Spleen (tissue), 11 donors: ENCODE measurements around the gene LTBP2. TPM values are rescaled to one million over a fixed set of nuclear protein-coding genes. Genes with fewer than 3 reads are reported as not detected.
A peak's percentile ranks its signal among the peaks of the same experiment; 100 is the strongest.

Experiments used
- DNase-seq: peaks from one replicate; pipeline ENCODE4 v3.0.0-alpha.2; 2020
- H3K27ac ChIP-seq, 8 donors: fragments of 200-600 bp; sonication (generic) in 7 of 8; 1 replicate in 4 of 8; 2 replicates in 4 of 8; pipeline versions ENCODE4 v1.5.0 to v1.8.0; 2016 to 2021; ENCODE audit warnings: inconsistent platforms in 4 of 8, mild to moderate bottlenecking in 4 of 8, moderate library complexity in 1 of 8
- H3K27me3 ChIP-seq, 7 donors: fragments of 200-600 bp; sonication (generic) in 6 of 7; replicated peaks in 1 of 7; 1 replicate in 4 of 7; 2 replicates in 3 of 7; pipeline versions ENCODE4 v1.5.0 to v1.8.0; 2016 to 2021; ENCODE audit warnings: inconsistent platforms in 3 of 7, mild to moderate bottlenecking in 1 of 7
- H3K36me3 ChIP-seq, 6 donors: fragments of 200-600 bp; sonication (generic) in 5 of 6; 1 replicate in 4 of 6; 2 replicates in 2 of 6; pipeline versions ENCODE4 v1.5.0 to v1.8.0; 2016 to 2021; ENCODE audit warnings: inconsistent platforms in 2 of 6
- H3K4me1 ChIP-seq, 6 donors: fragments of 200-600 bp; sonication (generic) in 5 of 6; 1 replicate in 3 of 6; 2 replicates in 3 of 6; pipeline versions ENCODE4 v1.5.0 to v1.8.0; 2016 to 2021; ENCODE audit warnings: inconsistent platforms in 3 of 6
- H3K4me3 ChIP-seq, 8 donors: fragments of 200-600 bp; sonication (generic) in 7 of 8; 1 replicate in 4 of 8; 2 replicates in 4 of 8; pipeline versions ENCODE4 v1.5.0 to v1.8.0; 2016 to 2021; ENCODE audit warnings: inconsistent platforms in 4 of 8, mild to moderate bottlenecking in 4 of 8, moderate library complexity in 2 of 8
- H3K9me3 ChIP-seq, 8 donors: fragments of 200-600 bp; sonication (generic) in 7 of 8; 1 replicate in 4 of 8; 2 replicates in 4 of 8; pipeline versions ENCODE4 v1.5.0 to v1.8.0; 2016 to 2021; ENCODE audit warnings: inconsistent platforms in 4 of 8
- POLR2A ChIP-seq, 3 donors: fragments of 450-650 bp; IDR thresholded peaks; one replicate each; pipeline ENCODE4 v1.5.1; 2017; ENCODE audit warnings: antibody characterized with exemption in 3 of 3, mild to moderate bottlenecking in 1 of 3
- POLR2AphosphoS5 ChIP-seq, 3 donors: sonication (generic); formaldehyde crosslinking; IDR thresholded peaks; one replicate each; pipeline ENCODE4 v1.5.1; 2017; ENCODE audit warnings: antibody characterized with exemption in 3 of 3
- WGBS, 5 donors: extraction: QIAGEN DNeasy Blood & Tissue Kit in 3 of 5; methylation state at CpG; one replicate each; pipeline versions ENCODE4 v1.1.5 to v1.1.7; 2013 to 2018; 5-methylcytosine and 5-hydroxymethylcytosine counted together
- intact Hi-C: fragments of 100-400 bp; cut with DNase I; formaldehyde crosslinking; loops from one replicate; pipeline ENCODE4 v1.15.0; 2023; ENCODE audit warnings: low total_unique reads
- polyA plus RNA-seq, 3 donors: library from polyadenylated mRNA; stranded (reverse); fragments of 200-250 nt; gene quantifications; one replicate each; pipeline ENCODE4 v1.2.1, GENCODE V29; 2013
- total RNA-seq, 7 donors: library from RNA; depleted of rRNA in 3 of 7; stranded (reverse); fragments of >200 nt in 3 of 7; fragmentation: NEBNext Ultra II Directional in 4 of 7; extraction: Animal tissue kit (Norgen Biotek cat#: 25700) in 4 of 7; gene quantifications; one replicate each; pipeline versions ENCODE4 v1.1.0 to v1.2.1, GENCODE V29; 2016 to 2021
- TF ChIP-seq, protein P1 (sequence below), 11 experiments: fragments of 200-600 bp in 7 of 11; fragments of 450-650 bp in 4 of 11; sonication (generic) in 4 of 11; IDR thresholded peaks in 8 of 11; conservative IDR thresholded peaks in 3 of 11; 1 replicate in 7 of 11; 2 replicates in 4 of 11; pipeline versions ENCODE4 v1.4.0 to v1.8.0; 2016 to 2021; ENCODE audit warnings: antibody characterized with exemption in 11 of 11, inconsistent platforms in 4 of 11, mild to moderate bottlenecking in 1 of 11
- donor health status: healthy with polysubstance abuse.
- donor health status: DM: no; HTN: no; CAD: no; lungs with moderate emphysema.
- donor health status: DM: no; HTN: no; CAD: no.
- donor health status: Bipolar disorder and iron deficiency.
- donor health status: healthy.
- donor health status: DM: no; HTN: no; CAD: no.
- donor health status: DM: yes; HTN: yes; CAD: no.

LTBP2 gene
- total and polyA plus RNA-seq, 10 donors = 3.4 to 10.7 (median 5.6) TPM

DNA sequence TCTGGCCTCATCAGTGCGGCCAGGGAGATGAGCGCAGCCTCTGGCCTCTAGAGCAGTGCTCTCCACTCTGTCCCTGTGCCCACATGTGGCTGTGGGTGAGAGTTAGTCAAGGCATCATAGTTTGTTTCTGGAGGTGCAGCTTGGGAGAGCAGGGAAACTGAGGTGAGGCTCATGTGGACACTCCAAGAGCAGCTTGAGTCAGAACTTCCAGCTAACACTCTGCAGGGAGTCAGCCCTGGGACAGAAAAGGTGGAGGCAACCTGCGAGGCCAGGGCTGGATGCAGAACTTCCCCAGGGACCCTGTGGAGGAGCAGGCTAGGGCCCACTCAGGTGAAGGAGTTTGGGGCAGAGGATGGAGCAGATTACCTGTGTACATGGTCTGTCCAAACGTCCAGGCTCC is 107.6 kb downstream of the LTBP2 start:
- no peak overlapping the region for H3K27ac ChIP-seq
- WGBS, 5 donors = 82 to 94% (median 88%) methylated on average over 3 to 4 of the region's 4 CpGs
- no peaks in the 10 kb centered on the region for H3K9me3 ChIP-seq
- no peaks in the 10 kb centered on the region for H3K36me3 ChIP-seq
- peaks cover 0 to 11% (median 0%) of the 10 kb centered on the region in 7 donors for H3K27me3 ChIP-seq
- intact Hi-C loops = loop anchor here (5.0 kb wide), 1 partner anchor 108 kb away; the partner anchor contains the start of gene LTBP2
- DNase-seq = no peak
- no peak overlapping the region for H3K4me3 ChIP-seq
- H3K4me1 ChIP-seq = peaks cover 0 to 27% (median 14%) of the 10 kb centered on the region in 6 donors
- TF ChIP-seq, protein P1, sequence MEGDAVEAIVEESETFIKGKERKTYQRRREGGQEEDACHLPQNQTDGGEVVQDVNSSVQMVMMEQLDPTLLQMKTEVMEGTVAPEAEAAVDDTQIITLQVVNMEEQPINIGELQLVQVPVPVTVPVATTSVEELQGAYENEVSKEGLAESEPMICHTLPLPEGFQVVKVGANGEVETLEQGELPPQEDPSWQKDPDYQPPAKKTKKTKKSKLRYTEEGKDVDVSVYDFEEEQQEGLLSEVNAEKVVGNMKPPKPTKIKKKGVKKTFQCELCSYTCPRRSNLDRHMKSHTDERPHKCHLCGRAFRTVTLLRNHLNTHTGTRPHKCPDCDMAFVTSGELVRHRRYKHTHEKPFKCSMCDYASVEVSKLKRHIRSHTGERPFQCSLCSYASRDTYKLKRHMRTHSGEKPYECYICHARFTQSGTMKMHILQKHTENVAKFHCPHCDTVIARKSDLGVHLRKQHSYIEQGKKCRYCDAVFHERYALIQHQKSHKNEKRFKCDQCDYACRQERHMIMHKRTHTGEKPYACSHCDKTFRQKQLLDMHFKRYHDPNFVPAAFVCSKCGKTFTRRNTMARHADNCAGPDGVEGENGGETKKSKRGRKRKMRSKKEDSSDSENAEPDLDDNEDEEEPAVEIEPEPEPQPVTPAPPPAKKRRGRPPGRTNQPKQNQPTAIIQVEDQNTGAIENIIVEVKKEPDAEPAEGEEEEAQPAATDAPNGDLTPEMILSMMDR (IDR thresholded peaks at IDR 0.05 in 8 of 11, conservative IDR thresholded peaks at IDR 0.05 in 3 of 11) = no peak

DNA sequence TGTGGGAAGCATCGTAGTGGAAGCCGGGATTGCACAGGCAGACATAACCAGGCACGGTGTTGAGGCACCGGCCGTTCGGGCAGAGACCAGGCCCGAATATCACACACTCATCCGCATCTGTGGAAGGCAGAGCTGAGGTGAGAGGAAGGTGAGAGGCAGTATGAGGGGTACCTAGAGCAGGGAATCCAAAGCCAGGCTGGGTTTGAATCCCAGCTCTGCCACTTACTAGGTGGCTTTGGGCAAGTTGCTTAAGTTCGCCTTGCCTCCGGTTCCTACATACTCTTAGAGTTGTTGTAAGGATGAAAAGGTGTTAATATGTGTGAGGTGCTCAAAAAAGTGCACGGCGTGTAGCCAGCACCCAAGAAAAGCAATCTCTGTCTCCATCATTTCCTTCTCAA is 108.1 kb downstream of the LTBP2 start:
- Histone ChIP-seq H3K36me3 (no peaks in the 10 kb centered on the region), H3K4me3 (no peak overlapping the region), H3K9me3 (no peaks in the 10 kb centered on the region), H3K27ac (no peak overlapping the region), H3K4me1 (peaks cover 0 to 27% (median 14%) of the 10 kb centered on the region in 6 donors), H3K27me3 (peaks cover 0 to 7% (median 0%) of the 10 kb centered on the region in 7 donors)
- DNase-seq = no peak
- intact Hi-C loops = loop anchor here (5.0 kb wide), 1 partner anchor 108 kb away; the partner anchor contains the start of gene LTBP2
- TF ChIP-seq, protein P1 (IDR thresholded peaks at IDR 0.05 in 8 of 11, conservative IDR thresholded peaks at IDR 0.05 in 3 of 11) = no peak
- no peak for TF ChIP-seq POLR2A (IDR thresholded peaks at IDR 0.05)
- TF ChIP-seq POLR2AphosphoS5 (IDR thresholded peaks at IDR 0.05) = no peak
- WGBS, 5 donors = 88 to 97% (median 94%) methylated on average over 6 to 12 of the region's 12 CpGs

DNA sequence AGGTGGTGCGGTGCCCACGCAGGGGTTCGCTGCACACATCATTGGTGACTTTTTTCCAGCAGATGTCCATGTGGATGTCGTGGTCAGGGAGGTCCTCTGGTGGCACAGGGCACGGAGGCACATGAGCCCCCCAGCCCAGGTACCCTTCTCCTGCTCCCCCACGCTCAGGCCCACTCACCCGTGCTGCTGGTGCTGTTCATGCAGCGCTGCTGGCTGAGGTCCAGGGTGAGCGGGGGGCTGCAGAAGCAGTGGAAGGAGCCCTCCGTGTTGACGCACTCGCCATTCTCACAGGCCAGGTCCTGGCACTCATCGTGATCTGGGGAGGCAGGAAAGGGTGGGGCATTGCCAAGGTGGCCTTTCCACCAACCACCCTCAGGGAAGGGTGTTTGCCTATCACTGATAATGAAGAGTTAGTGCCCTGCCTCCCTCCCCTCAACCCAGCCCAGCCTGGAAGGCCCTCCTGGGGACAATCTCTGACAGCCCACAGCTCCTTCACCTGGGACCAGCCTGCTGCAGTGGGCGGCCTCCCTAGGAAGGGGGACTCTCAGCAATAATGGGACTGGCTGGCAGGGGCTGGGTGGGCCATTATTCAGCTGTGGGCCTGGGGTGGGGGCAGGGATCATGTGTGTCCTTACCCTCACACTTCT is 108.6 kb downstream of the LTBP2 start:
- H3K4me3 ChIP-seq = no peak overlapping the region
- H3K27me3 ChIP-seq = peaks cover 0 to 1% (median 0%) of the 10 kb centered on the region in 7 donors
- H3K9me3 ChIP-seq = no peaks in the 10 kb centered on the region
- peaks cover 0 to 27% (median 14%) of the 10 kb centered on the region in 6 donors for H3K4me1 ChIP-seq
- no peak overlapping the region for H3K27ac ChIP-seq
- no peaks in the 10 kb centered on the region for H3K36me3 ChIP-seq
- intact Hi-C loops = loop anchor here (5.0 kb wide), 1 partner anchor 109 kb away; the partner anchor contains the start of gene LTBP2
- WGBS, 5 donors = 82 to 93% (median 88%) methylated on average over 11 to 14 of the region's 14 CpGs
- no peak for DNase-seq
- TF ChIP-seq, protein P1 (IDR thresholded peaks at IDR 0.05 in 8 of 11, conservative IDR thresholded peaks at IDR 0.05 in 3 of 11) = no peak
- TF ChIP-seq POLR2A (IDR thresholded peaks at IDR 0.05) (no peak), POLR2AphosphoS5 (IDR thresholded peaks at IDR 0.05) (peak in 1 of 3 donors; percentile 12)

DNA sequence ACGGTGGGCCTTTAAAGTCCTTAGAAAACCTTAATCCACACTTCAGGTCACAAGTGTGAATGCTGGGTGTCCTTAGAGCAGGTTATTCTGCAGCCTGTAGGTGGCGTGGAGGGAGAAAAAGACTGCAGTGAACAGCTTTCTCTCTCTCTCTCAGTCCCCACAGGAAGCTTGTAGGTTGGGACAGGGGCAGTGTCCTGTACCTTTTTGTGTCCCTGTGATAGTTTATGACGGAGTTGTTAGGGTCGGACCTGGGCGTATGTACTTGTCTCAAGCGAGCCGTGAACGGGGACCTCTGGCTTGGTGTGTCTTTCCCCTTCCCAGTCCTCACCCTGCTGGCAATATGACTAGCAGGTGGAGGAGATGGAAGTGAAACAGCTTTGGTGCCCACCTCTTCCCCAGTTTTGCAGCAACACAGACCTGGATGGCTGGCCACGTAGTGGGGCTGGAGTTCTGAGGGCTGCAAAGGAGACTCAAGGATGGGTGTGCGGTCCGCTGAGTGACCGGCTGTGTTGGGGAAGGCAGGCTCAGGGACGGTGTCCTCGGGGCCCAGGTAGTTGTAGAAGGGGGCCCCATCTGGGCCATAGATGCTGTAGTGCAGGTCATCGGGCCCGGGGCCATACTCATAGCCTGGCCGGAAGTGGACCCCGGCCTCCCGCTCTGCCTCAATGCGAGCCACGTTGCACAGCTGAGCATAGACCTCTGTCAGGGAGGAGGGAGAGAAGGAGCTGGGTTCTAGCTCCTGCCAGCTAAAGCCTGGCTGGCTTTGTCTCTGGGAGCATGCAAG is 109.6 kb downstream of the LTBP2 start:
- Histone ChIP-seq H3K36me3 (peaks cover 0 to 2% (median 0%) of the 10 kb centered on the region in 6 donors), H3K9me3 (no peaks in the 10 kb centered on the region), H3K27me3 (no peaks in the 10 kb centered on the region), H3K27ac (no peak overlapping the region), H3K4me3 (no peak overlapping the region), H3K4me1 (peaks cover 0 to 27% (median 13%) of the 10 kb centered on the region in 6 donors)
- WGBS, 5 donors = 82 to 89% (median 85%) methylated on average over 15 to 21 of the region's 21 CpGs
- no peak for DNase-seq
- TF ChIP-seq, protein P1 (IDR thresholded peaks at IDR 0.05 in 8 of 11, conservative IDR thresholded peaks at IDR 0.05 in 3 of 11) = peak in 2 of 11 experiments; percentile 29 to 35
- no peak for TF ChIP-seq POLR2AphosphoS5 (IDR thresholded peaks at IDR 0.05)
- intact Hi-C loops = loop anchor here (5.0 kb wide), 1 partner anchor 110 kb away; the partner anchor contains the start of gene LTBP2
